ENCODE results near the gene PDCD11.

Gene PDCD11

DNA sequence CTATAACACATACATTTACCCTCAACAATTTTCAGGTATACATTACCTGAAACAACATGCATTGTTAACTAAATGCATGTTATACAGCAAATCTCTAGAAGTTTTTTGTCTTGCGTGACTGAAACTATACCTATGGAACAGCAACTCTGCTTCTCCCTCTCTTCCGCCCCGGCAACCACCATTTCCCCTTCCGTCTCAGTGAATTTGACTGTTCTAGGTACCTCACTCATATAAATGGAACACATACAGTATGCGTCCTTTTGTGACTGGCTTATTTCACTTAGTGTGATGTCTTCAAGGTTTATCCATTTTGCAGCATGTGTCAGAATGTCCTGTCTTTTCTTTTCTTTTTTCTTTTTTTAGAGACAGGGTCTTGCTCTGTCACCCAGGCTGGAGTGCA, 33.2 kb downstream of the PDCD11 start:
- no peak overlapping the region for H3K4me3 ChIP-seq (ENCODE audit: low read depth, low read length)
- in situ Hi-C loops (cut with HindIII; ENCODE audit: low sequenced_read_pairs), result no loop called here
- DNase-seq (ENCODE audit: low read depth, low spot score), result no peak
- TF ChIP-seq CTCF (IDR thresholded peaks at IDR 0.05; ENCODE audit: low read depth, low read length), result no peak

- no peak overlapping the region for H3K4me3 ChIP-seq (ENCODE audit: low read depth, low read length)
- in situ Hi-C loops (cut with HindIII; ENCODE audit: low sequenced_read_pairs), result no loop called here
- DNase-seq (ENCODE audit: low read depth, low spot score), result no peak
- no peak for TF ChIP-seq CTCF (IDR thresholded peaks at IDR 0.05; ENCODE audit: low read depth, low read length)
These were observed 35.5 kb downstream of the PDCD11 start for GRCh38 chr10:103431902-103432301.

DNA sequence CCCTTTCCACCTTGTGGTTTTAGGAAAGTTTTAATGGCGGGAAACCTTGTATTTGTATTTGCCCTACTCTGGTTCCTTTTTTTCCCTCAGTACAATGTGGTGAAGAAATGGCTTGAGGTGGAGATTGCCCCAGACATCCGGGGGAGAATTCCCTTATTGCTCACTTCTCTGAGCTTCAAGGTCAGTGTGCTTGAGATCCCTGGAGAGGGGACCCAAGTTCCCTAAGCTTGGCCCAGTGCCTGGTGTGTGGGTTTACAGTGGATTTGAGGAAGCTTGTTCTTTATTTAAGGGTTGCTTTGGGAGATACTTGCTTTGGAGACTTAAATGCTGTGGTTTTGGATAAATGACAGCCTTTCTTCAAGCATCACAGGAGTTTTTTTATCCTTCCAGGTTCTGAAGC, 37.4 kb downstream of the PDCD11 start:
- DNase-seq (ENCODE audit: low read depth, low spot score), result no peak
- no peak for TF ChIP-seq CTCF (IDR thresholded peaks at IDR 0.05; ENCODE audit: low read depth, low read length)
- in situ Hi-C loops (cut with HindIII; ENCODE audit: low sequenced_read_pairs), result no loop called here

GRCh38 chr10:103439776-103440175, 43.4 kb downstream of the PDCD11 start:
- no peak for DNase-seq (ENCODE audit: low read depth, low spot score)
- no peak for TF ChIP-seq CTCF (IDR thresholded peaks at IDR 0.05; ENCODE audit: low read depth, low read length)
- no peak overlapping the region for H3K4me3 ChIP-seq (ENCODE audit: low read depth, low read length)
- in situ Hi-C loops (cut with HindIII; ENCODE audit: low sequenced_read_pairs), result no loop called here

More for the DNA sequence above, 37.4 kb downstream of the PDCD11 start:
- no peak overlapping the region for H3K4me3 ChIP-seq (ENCODE audit: low read depth, low read length)

- DNase-seq (ENCODE audit: low read depth, low spot score), result no peak
- TF ChIP-seq CTCF (IDR thresholded peaks at IDR 0.05; ENCODE audit: low read depth, low read length), result no peak
- no peak overlapping the region for H3K4me3 ChIP-seq (ENCODE audit: low read depth, low read length)
- in situ Hi-C loops (cut with HindIII; ENCODE audit: low sequenced_read_pairs), result no loop called here
These were observed 44.0 kb downstream of the PDCD11 start for GRCh38 chr10:103440416-103440815.

GRCh38 chr10:103441206-103441605, 44.8 kb downstream of the PDCD11 start:
- DNase-seq (ENCODE audit: low read depth, low spot score), result no peak
- no peak for TF ChIP-seq CTCF (IDR thresholded peaks at IDR 0.05; ENCODE audit: low read depth, low read length)
- no peak overlapping the region for H3K4me3 ChIP-seq (ENCODE audit: low read depth, low read length)
- in situ Hi-C loops (cut with HindIII; ENCODE audit: low sequenced_read_pairs), result no loop called here

DNA sequence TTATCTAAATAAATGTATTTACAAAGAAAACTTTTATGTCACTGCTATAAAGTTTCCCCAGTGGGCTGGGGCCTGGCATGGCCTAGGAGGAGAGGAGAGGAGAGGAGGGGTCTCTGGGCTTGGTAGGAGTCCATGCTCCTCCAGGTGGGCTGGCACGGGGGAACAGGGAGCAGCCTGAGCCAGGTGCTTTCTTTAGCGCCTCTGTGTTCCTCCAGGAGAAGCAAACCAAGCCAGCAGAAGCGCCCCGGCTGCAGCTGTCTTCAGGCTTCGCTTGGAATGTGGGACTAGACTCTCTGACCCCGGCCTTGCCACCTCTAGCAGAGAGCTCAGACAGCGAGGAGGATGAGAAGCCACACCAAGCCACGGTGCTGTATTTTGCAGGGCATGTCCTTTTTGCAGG, 45.2 kb downstream of the PDCD11 start:
- DNase-seq (ENCODE audit: low read depth, low spot score), result no peak
- no peak overlapping the region for H3K4me3 ChIP-seq (ENCODE audit: low read depth, low read length)
- TF ChIP-seq CTCF (IDR thresholded peaks at IDR 0.05; ENCODE audit: low read depth, low read length), result no peak
- in situ Hi-C loops (cut with HindIII; ENCODE audit: low sequenced_read_pairs), result no loop called here

Data from astrocyte of the spinal cord (primary cell).